Ectodermal cell (in vitro differentiated cells): ENCODE measurements around the gene OVOL1.

Experiments used
- H3K27ac ChIP-seq: 2 replicates; pipeline ENCODE4 v1.7.0; 2013; ENCODE audit warnings: mild to moderate bottlenecking, low read depth, low read length; ENCODE audit not compliant: insufficient read depth, poor library complexity, severe bottlenecking
- H3K27me3 ChIP-seq: 2 replicates; pipeline ENCODE4 v1.7.0; 2013; ENCODE audit warnings: mild to moderate bottlenecking, low read length; ENCODE audit not compliant: insufficient read depth, control insufficient read depth, poor library complexity, severe bottlenecking
- H3K36me3 ChIP-seq: one replicate; pipeline ENCODE4 v1.7.0; 2013; ENCODE audit warnings: low read length; ENCODE audit not compliant: control insufficient read depth, insufficient read depth
- H3K4me1 ChIP-seq: one replicate; pipeline ENCODE4 v1.7.0; 2013; ENCODE audit warnings: low read length; ENCODE audit not compliant: control insufficient read depth, insufficient read depth
- H3K4me3 ChIP-seq: 2 replicates; pipeline ENCODE4 v1.7.0; 2013; ENCODE audit warnings: low read depth, low read length, control low read depth; ENCODE audit not compliant: insufficient read depth
- H3K9me3 ChIP-seq: 2 replicates; pipeline ENCODE4 v1.7.0; 2013; ENCODE audit warnings: mild to moderate bottlenecking, low read length, moderate library complexity; ENCODE audit not compliant: control insufficient read depth
- WGBS, 2 experiments: methylation state at CpG; one replicate each; pipeline ENCODE4 v1.1.7; 2013; ENCODE audit warnings: missing lambda C conversion rate in 2 of 2; 5-methylcytosine and 5-hydroxymethylcytosine counted together

Gene OVOL1

GRCh38 chr11:65777241-65777640 is 9.6 kb upstream of the OVOL1 start:
- no peak overlapping the region for H3K4me3 ChIP-seq
- peaks cover 6% of the 10 kb centered on the region for H3K4me1 ChIP-seq
- H3K36me3 ChIP-seq, result peaks cover 10% of the 10 kb centered on the region
- WGBS, 2 experiments, result 94 to 95% methylated on average over 8 of the region's 8 CpGs
- no peaks in the 10 kb centered on the region for H3K9me3 ChIP-seq
- H3K27me3 ChIP-seq, result peaks cover 15% of the 10 kb centered on the region
- no peak overlapping the region for H3K27ac ChIP-seq

GRCh38 chr11:65777821-65778361 is 9.0 kb upstream of the OVOL1 start:
- no peak overlapping the region for H3K27ac ChIP-seq
- H3K36me3 ChIP-seq, result peaks cover 10% of the 10 kb centered on the region
- H3K4me3 ChIP-seq, result no peak overlapping the region
- no peaks in the 10 kb centered on the region for H3K9me3 ChIP-seq
- peaks cover 22% of the 10 kb centered on the region for H3K27me3 ChIP-seq
- peaks cover 6% of the 10 kb centered on the region for H3K4me1 ChIP-seq
- WGBS, 2 experiments, result 94% methylated on average over 23 of the region's 23 CpGs

GRCh38 chr11:65778431-65778900 is 8.4 kb upstream of the OVOL1 start:
- H3K4me1 ChIP-seq, result peaks cover 6% of the 10 kb centered on the region
- H3K27ac ChIP-seq, result no peak overlapping the region
- WGBS, 2 experiments, result 96% methylated on average over 20 of the region's 20 CpGs

GRCh38 chr11:65778901-65779668 is 7.8 kb upstream of the OVOL1 start:
- 95 to 97% methylated on average over 25 of the region's 25 CpGs for WGBS, 2 experiments
- peak overlapping the region; percentile 74 for H3K4me3 ChIP-seq
- H3K4me1 ChIP-seq, result peaks cover 7% of the 10 kb centered on the region
- H3K27ac ChIP-seq, result no peak overlapping the region
- peaks cover 30% of the 10 kb centered on the region for H3K27me3 ChIP-seq
- no peaks in the 10 kb centered on the region for H3K9me3 ChIP-seq
- H3K36me3 ChIP-seq, result peaks cover 10% of the 10 kb centered on the region

More at GRCh38 chr11:65778431-65778900, 8.4 kb upstream of the OVOL1 start:
- Histone ChIP-seq H3K36me3 (peaks cover 10% of the 10 kb centered on the region), H3K27me3 (peaks cover 27% of the 10 kb centered on the region), H3K9me3 (no peaks in the 10 kb centered on the region), H3K4me3 (no peak overlapping the region)

GRCh38 chr11:65779669-65779918 is 7.3 kb upstream of the OVOL1 start:
- WGBS, 2 experiments, result 88% methylated on average over 12 of the region's 12 CpGs
- H3K4me3 ChIP-seq, result peak overlapping the region; percentile 74
- H3K4me1 ChIP-seq, result peaks cover 11% of the 10 kb centered on the region
- no peaks in the 10 kb centered on the region for H3K9me3 ChIP-seq
- H3K27me3 ChIP-seq, result peaks cover 35% of the 10 kb centered on the region
- peaks cover 10% of the 10 kb centered on the region for H3K36me3 ChIP-seq
- H3K27ac ChIP-seq, result no peak overlapping the region

- no peak overlapping the region for H3K27ac ChIP-seq
- WGBS, 2 experiments, result 6% methylated on average over 76 of the region's 76 CpGs
- H3K9me3 ChIP-seq, result no peaks in the 10 kb centered on the region
- H3K27me3 ChIP-seq, result peaks cover 41% of the 10 kb centered on the region
- H3K4me1 ChIP-seq, result peaks cover 11% of the 10 kb centered on the region
- peak overlapping the region; percentile 74 for H3K4me3 ChIP-seq
- H3K36me3 ChIP-seq, result peaks cover 10% of the 10 kb centered on the region
Observed at GRCh38 chr11:65779919-65780769, 6.7 kb upstream of the OVOL1 start.

GRCh38 chr11:65780770-65781151 is 6.1 kb upstream of the OVOL1 start, which contains the start of gene AP5B1:
TSS of gene AP5B1 (minus strand) at chr11:65780976. CDS start at chr11:65780591, 385 bp downstream.
- no peak within 1 kb of the TSS for H3K27ac ChIP-seq

GRCh38 chr11:65781152-65781961 is 5.5 kb upstream of the OVOL1 start:
- Histone ChIP-seq H3K27me3 (peaks cover 53% of the 10 kb centered on the region), H3K36me3 (peaks cover 10% of the 10 kb centered on the region), H3K4me3 (peak overlapping the region; percentile 74), H3K9me3 (no peaks in the 10 kb centered on the region), H3K4me1 (peaks cover 11% of the 10 kb centered on the region), H3K27ac (no peak overlapping the region)
- 11 to 12% methylated on average over 83 of the region's 83 CpGs for WGBS, 2 experiments

More at GRCh38 chr11:65780770-65781151, 6.1 kb upstream of the OVOL1 start, which contains the start of gene AP5B1:
- WGBS, 2 experiments, result 0 to 1% methylated on average over 59 of the region's 59 CpGs
- Histone ChIP-seq H3K36me3 (peaks cover 10% of the 10 kb centered on the region), H3K27me3 (peaks cover 47% of the 10 kb centered on the region), H3K4me1 (peaks cover 11% of the 10 kb centered on the region), H3K9me3 (no peaks in the 10 kb centered on the region), H3K4me3 (peak within 1 kb of the TSS; percentile 74)

GRCh38 chr11:65781962-65782815 is 4.7 kb upstream of the OVOL1 start:
- H3K27me3 ChIP-seq, result peaks cover 61% of the 10 kb centered on the region
- H3K27ac ChIP-seq, result no peak overlapping the region
- 89 to 91% methylated on average over 13 of the region's 13 CpGs for WGBS, 2 experiments
- H3K4me1 ChIP-seq, result peaks cover 11% of the 10 kb centered on the region
- no peak overlapping the region for H3K4me3 ChIP-seq
- peaks cover 10% of the 10 kb centered on the region for H3K36me3 ChIP-seq
- H3K9me3 ChIP-seq, result no peaks in the 10 kb centered on the region
